Ovary (tissue), 9 donors: ENCODE measurements around the gene KIRREL1. TPM values are rescaled to one million over a fixed set of nuclear protein-coding genes. Genes with fewer than 3 reads are reported as not detected.

ENCODE experiments used
- DNase-seq, 5 donors: peaks; one replicate each; pipeline ENCODE4 v3.0.0-alpha.2; 2019 to 2020
- H3K27ac ChIP-seq, 2 donors: fragments of 200-600 bp; one replicate each; pipeline versions ENCODE4 v1.5.1 to v1.8.0; 2019 to 2022
- H3K27me3 ChIP-seq: fragments of 200-600 bp; one replicate; pipeline ENCODE4 v1.8.0; 2022
- H3K36me3 ChIP-seq: fragments of 200-600 bp; sonication (generic); one replicate; pipeline ENCODE4 v1.5.1; 2019
- H3K4me1 ChIP-seq: one replicate; pipeline ENCODE4 v1.8.1; 2013; ENCODE audit warnings: mild to moderate bottlenecking, moderate library complexity; ENCODE audit not compliant: insufficient read depth
- H3K4me3 ChIP-seq: fragments of 200-600 bp; sonication (generic); one replicate; pipeline ENCODE4 v1.5.1; 2017
- H3K9me3 ChIP-seq, 2 donors: fragments of 200-600 bp in 1 of 2; sonication (generic) in 1 of 2; one replicate each; pipeline versions ENCODE4 v1.5.1 to v1.8.1; 2013 to 2019; ENCODE audit warnings: mild to moderate bottlenecking in 1 of 2, moderate library complexity in 1 of 2
- EP300 ChIP-seq: sonication (generic); formaldehyde crosslinking; IDR thresholded peaks from one replicate; pipeline ENCODE4 v1.6.1; 2017; ENCODE audit warnings: antibody characterized with exemption
- POLR2A ChIP-seq: fragments of 450-650 bp; IDR thresholded peaks from one replicate; pipeline ENCODE4 v1.6.1; 2017; ENCODE audit warnings: antibody characterized with exemption, mild to moderate bottlenecking, moderate library complexity
- WGBS, 3 donors: extraction: QIAGEN DNeasy Blood & Tissue Kit in 1 of 3; methylation state at CpG; one replicate each; pipeline versions ENCODE4 v1.1.5 to v1.1.7; 2013 to 2017; 5-methylcytosine and 5-hydroxymethylcytosine counted together
- intact Hi-C, 4 donors: fragments of 100-400 bp; cut with DNase I; formaldehyde crosslinking; loops; one replicate each; pipeline versions ENCODE4 v1.11.0 to v1.15.1; 2022 to 2023
- polyA plus RNA-seq, 2 donors: library from polyadenylated mRNA; stranded (reverse); fragments of 200-250 nt in 1 of 2; fragments of 350-450 nt in 1 of 2; fragmentation: Illumina TruSeq in 1 of 2; extraction: RNeasy Lipid Tissue Mini Kit (QIAGEN cat#74804) in 1 of 2; gene quantifications; one replicate each; pipeline ENCODE4 v1.2.3, GENCODE V29; 2013 to 2014
- total RNA-seq, 7 donors: library from RNA; depleted of rRNA in 2 of 7; stranded (reverse); fragments of >200 nt in 2 of 7; fragmentation: NEBNext Ultra II Directional in 3 of 7; extraction: Animal tissue kit (Norgen Biotek cat#: 25700) in 3 of 7; gene quantifications; one replicate each; pipeline versions ENCODE4 v1.1.0 to v1.2.4, GENCODE V29; 2016 to 2023
- TF ChIP-seq, protein P1 (sequence below), 3 donors: fragments of 450-650 bp in 2 of 3; fragments of 200-600 bp in 1 of 3; IDR thresholded peaks; one replicate each; pipeline versions ENCODE4 v1.5.1 to v1.8.0; 2016 to 2022; ENCODE audit warnings: antibody characterized with exemption in 3 of 3, mild to moderate bottlenecking in 1 of 3
- donor health status: DM: no; HTN: no; CAD: no; lungs with moderate emphysema.
- donor health status: DM: no; HTN: no; CAD: no.
- donor health status: Bipolar disorder and iron deficiency.
- donor health status: DM: yes; HTN: yes; CAD: no.
- donor health status: DM: no; HTN: no; CAD: no.
- donor health status: DM: yes; HTN: yes; CAD: no.

KIRREL1 gene
- total and polyA plus RNA-seq, 9 donors: 29.9 to 90.0 (median 65.8) TPM

DNA sequence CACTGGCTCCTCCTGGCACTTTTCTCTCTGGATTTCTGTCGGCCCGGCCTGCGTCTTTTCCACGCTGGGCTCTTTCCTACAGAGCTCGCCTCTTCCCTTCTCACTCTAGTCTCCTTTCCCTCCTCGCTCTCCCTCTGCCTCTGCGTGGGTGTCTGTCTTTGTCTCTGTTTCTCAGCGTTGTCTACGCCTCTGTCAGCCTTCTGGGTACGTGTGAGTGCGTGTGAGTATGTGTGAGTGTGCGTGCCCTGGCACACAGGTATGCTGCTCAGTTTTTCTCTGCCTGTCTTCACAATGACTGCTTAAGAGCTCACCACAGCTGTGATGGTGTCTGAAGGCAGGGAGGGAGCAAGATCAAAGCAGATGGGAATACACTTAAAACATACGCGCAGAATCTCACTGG lies 77.7 kb downstream of the KIRREL1 start:
- intact Hi-C loops: no loop called here
- Histone ChIP-seq H3K4me1 (peaks cover 29% of the 10 kb centered on the region), H3K9me3 (no peaks in the 10 kb centered on the region), H3K36me3 (no peaks in the 10 kb centered on the region), H3K27me3 (no peaks in the 10 kb centered on the region), H3K27ac (no peak overlapping the region), H3K4me3 (no peak overlapping the region)
- WGBS, 3 donors: 18 to 26% (median 23%) methylated on average over 14 of the region's 14 CpGs
- no peak for DNase-seq
- TF ChIP-seq, protein P1, sequence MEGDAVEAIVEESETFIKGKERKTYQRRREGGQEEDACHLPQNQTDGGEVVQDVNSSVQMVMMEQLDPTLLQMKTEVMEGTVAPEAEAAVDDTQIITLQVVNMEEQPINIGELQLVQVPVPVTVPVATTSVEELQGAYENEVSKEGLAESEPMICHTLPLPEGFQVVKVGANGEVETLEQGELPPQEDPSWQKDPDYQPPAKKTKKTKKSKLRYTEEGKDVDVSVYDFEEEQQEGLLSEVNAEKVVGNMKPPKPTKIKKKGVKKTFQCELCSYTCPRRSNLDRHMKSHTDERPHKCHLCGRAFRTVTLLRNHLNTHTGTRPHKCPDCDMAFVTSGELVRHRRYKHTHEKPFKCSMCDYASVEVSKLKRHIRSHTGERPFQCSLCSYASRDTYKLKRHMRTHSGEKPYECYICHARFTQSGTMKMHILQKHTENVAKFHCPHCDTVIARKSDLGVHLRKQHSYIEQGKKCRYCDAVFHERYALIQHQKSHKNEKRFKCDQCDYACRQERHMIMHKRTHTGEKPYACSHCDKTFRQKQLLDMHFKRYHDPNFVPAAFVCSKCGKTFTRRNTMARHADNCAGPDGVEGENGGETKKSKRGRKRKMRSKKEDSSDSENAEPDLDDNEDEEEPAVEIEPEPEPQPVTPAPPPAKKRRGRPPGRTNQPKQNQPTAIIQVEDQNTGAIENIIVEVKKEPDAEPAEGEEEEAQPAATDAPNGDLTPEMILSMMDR (IDR thresholded peaks at IDR 0.05): no peak
- TF ChIP-seq EP300: no peak
- TF ChIP-seq POLR2A: no peak

DNA sequence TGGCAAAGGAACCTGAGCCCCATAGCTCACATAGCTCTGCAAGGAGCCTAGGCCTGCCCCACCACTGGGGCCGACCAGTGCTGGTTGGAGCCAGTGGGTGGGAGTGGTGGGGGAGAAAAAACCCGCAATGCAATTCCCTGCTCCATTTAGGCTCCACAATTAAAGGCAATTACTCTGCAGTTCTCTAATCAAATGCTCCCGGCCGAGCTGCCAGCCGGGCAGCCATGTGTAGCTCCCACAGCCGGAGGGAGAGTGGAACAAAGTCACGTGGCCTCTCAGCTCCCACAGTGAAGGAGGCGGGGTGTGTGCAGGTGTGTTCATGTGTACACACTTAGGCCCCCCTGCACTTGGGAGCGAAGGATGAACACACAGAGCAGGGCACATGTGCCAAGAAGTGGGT lies 81.6 kb downstream of the KIRREL1 start:
- H3K4me1 ChIP-seq: peaks cover 16% of the 10 kb centered on the region
- no peaks in the 10 kb centered on the region for H3K27me3 ChIP-seq
- no peak overlapping the region for H3K27ac ChIP-seq
- H3K4me3 ChIP-seq: no peak overlapping the region
- no peak for DNase-seq
- H3K36me3 ChIP-seq: no peaks in the 10 kb centered on the region
- H3K9me3 ChIP-seq: no peaks in the 10 kb centered on the region
- 52 to 61% (median 55%) methylated on average over 9 of the region's 9 CpGs for WGBS, 3 donors
- TF ChIP-seq EP300: no peak
- TF ChIP-seq, protein P1 (IDR thresholded peaks at IDR 0.05): no peak
- no peak for TF ChIP-seq POLR2A
- intact Hi-C loops: no loop called here

DNA sequence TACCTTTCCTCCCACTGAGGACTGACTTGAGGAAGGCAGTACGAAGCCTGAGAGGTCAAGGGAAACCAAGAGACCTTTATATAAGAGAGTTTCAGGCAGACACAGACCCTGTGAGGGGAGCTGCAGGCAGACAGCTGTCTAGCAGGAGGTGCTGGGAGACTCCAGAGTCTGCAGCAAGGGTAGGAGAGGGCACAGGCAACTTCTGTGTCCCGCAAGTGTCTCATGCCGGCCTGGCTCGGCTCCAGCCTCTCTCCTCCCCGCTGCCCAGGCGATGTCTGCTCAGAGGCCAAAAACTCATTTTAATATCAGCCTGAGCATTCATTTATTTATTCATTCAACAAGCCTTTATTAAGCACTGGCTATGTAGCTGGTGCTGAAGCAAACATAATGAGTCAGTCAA lies 83.0 kb downstream of the KIRREL1 start:
- WGBS, 3 donors: 44 to 63% (median 50%) methylated on average over 6 of the region's 6 CpGs
- DNase-seq: no peak
- Histone ChIP-seq H3K4me3 (no peak overlapping the region), H3K27ac (no peak overlapping the region), H3K4me1 (peaks cover 8% of the 10 kb centered on the region), H3K36me3 (no peaks in the 10 kb centered on the region), H3K27me3 (no peaks in the 10 kb centered on the region), H3K9me3 (no peaks in the 10 kb centered on the region)
- TF ChIP-seq, protein P1 (IDR thresholded peaks at IDR 0.05): no peak
- TF ChIP-seq EP300 (no peak), POLR2A (no peak)
- intact Hi-C loops: no loop called here

DNA sequence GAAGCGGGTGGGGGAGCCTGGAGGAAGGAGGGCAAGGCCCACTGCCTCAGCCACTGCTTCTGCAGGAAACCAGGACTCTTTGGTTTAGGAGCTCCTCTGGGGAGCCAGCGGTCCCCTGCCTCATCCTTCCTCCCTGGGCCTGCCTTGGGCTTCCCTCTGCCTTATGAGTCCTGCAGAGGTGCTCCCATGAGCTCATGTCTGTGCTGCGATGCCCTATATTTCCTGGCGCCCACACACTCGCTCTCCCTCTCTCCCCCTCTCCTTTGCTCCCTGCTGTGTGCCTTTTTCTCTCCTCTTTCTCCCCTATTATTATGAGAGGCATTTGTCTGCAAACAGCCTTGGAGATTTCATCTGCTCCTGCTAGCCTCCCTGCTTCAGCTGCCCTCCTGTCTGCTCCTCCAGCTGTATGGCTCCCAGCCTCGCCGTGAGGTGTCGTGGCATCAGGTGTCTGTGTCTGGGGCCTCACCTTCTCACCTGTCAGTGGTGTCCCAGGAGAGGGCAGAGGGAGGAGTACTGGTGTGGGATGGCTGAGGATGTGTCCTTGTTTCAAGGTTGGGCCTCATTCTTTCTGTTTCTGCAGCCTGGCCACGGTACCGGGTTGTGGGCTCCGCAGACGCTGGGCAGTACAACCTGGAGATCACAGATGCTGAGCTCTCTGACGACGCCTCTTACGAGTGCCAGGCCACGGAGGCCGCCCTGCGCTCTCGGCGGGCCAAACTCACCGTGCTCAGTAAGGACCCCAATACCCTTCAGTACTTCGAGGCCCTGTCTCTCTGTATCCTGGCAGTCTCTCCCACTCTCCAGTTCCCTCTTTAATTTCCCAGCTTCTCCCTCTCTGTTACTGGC lies 84.2 kb downstream of the KIRREL1 start:
- TF ChIP-seq EP300 (no peak), POLR2A (no peak)
- TF ChIP-seq, protein P1 (IDR thresholded peaks at IDR 0.05): no peak
- H3K4me1 ChIP-seq: peaks cover 5% of the 10 kb centered on the region
- no peak overlapping the region for H3K4me3 ChIP-seq
- no peaks in the 10 kb centered on the region for H3K9me3 ChIP-seq
- intact Hi-C loops: no loop called here
- no peak for DNase-seq
- no peak overlapping the region for H3K27ac ChIP-seq
- H3K27me3 ChIP-seq: no peaks in the 10 kb centered on the region
- WGBS, 3 donors: 82 to 85% (median 85%) methylated on average over 22 of the region's 22 CpGs
- H3K36me3 ChIP-seq: no peaks in the 10 kb centered on the region
